Cerebellar nuclear complex (tissue), 1 donor: ENCODE results near the gene DYNLT1.
"Not testable (repeated sequence)": the region's sequence is repeated elsewhere in the genome, so short reads cannot be mapped to it uniquely, and the experiment has no call there.

ENCODE experiments used
- DNase-seq, 2 experiments: peaks; one replicate each; lab custom pipeline; 2025; lab: John Stamatoyannopoulos, UW

Gene DYNLT1

GRCh38 chr6:158640519-158640918 lies 4.0 kb downstream of the DYNLT1 start:
- no peak for DNase-seq

- no peak for DNase-seq
Measured at GRCh38 chr6:158639056-158639455, 5.5 kb downstream of the DYNLT1 start.

- DNase-seq, result no peak
Measured at GRCh38 chr6:158638324-158638854, 6.2 kb downstream of the DYNLT1 start.

GRCh38 chr6:158636778-158637177 lies 7.8 kb downstream of the DYNLT1 start:
- DNase-seq, result no peak

- DNase-seq, result no peak
Measured at GRCh38 chr6:158635427-158636073, 9.0 kb downstream of the DYNLT1 start.

- DNase-seq, result no peak
Measured at GRCh38 chr6:158634695-158635426, 9.7 kb downstream of the DYNLT1 start.

- no peak for DNase-seq
Measured at GRCh38 chr6:158633127-158633526, 11.4 kb downstream of the DYNLT1 start.

- not testable (repeated sequence) for DNase-seq
Measured at GRCh38 chr6:158632538-158633119, 11.9 kb downstream of the DYNLT1 start.

- no peak for DNase-seq
Measured at GRCh38 chr6:158631678-158632537, 12.6 kb downstream of the DYNLT1 start.

GRCh38 chr6:158630938-158631616 lies 13.5 kb downstream of the DYNLT1 start:
- DNase-seq, result no peak

- no peak for DNase-seq
Measured at GRCh38 chr6:158629367-158630221, 14.9 kb downstream of the DYNLT1 start.

- DNase-seq, result no peak
Measured at GRCh38 chr6:158628542-158628941, 16.0 kb downstream of the DYNLT1 start.

- no peak for DNase-seq
Measured at GRCh38 chr6:158627940-158628211, 16.7 kb downstream of the DYNLT1 start.

GRCh38 chr6:158627168-158627939 lies 17.2 kb downstream of the DYNLT1 start:
- no peak for DNase-seq

GRCh38 chr6:158626360-158627167 lies 18.0 kb downstream of the DYNLT1 start:
- DNase-seq, result no peak

- DNase-seq, result no peak
Measured at GRCh38 chr6:158625881-158626305, 18.6 kb downstream of the DYNLT1 start.

GRCh38 chr6:158624684-158625682 lies 19.6 kb downstream of the DYNLT1 start:
- DNase-seq, result no peak
